Spleen (tissue), 7 donors: ENCODE measurements around the gene EDN2.

Experiments
- CTCF ChIP-seq, 11 experiments: fragments of 200-600 bp in 7 of 11; fragments of 450-650 bp in 4 of 11; sonication (generic) in 4 of 11; IDR thresholded peaks in 8 of 11; conservative IDR thresholded peaks in 3 of 11; 1 replicate in 7 of 11; 2 replicates in 4 of 11; pipeline versions ENCODE4 v1.4.0 to v1.8.0; 2016 to 2021; ENCODE audit warnings: antibody characterized with exemption in 11 of 11, inconsistent platforms in 4 of 11, mild to moderate bottlenecking in 1 of 11
- POLR2A ChIP-seq, 3 donors: fragments of 450-650 bp; IDR thresholded peaks; one replicate each; pipeline ENCODE4 v1.5.1; 2017; ENCODE audit warnings: antibody characterized with exemption in 3 of 3, mild to moderate bottlenecking in 1 of 3
- donor health status: DM: no; HTN: no; CAD: no; lungs with moderate emphysema.
- donor health status: DM: no; HTN: no; CAD: no.
- donor health status: DM: no; HTN: no; CAD: no.

GRCh38 chr1:41485605-41486004 lies 1.1 kb upstream of the EDN2 start:
- TF ChIP-seq POLR2A (IDR thresholded peaks at IDR 0.05) (no peak), CTCF (IDR thresholded peaks at IDR 0.05 in 8 of 11, conservative IDR thresholded peaks at IDR 0.05 in 3 of 11) (no peak)
